Measurements from ENCODE around the gene RPL15. TPM values are rescaled to one million over a fixed set of nuclear protein-coding genes. Genes with fewer than 3 reads are reported as not detected.
A peak's percentile ranks its signal among the peaks of the same experiment; 100 is the strongest.

Gene RPL15
- total RNA-seq, 4 donors from 2014 or later: 1,370 to 1,628 (median 1,557) TPM

- Histone ChIP-seq H3K27me3 (no peaks in the 10 kb centered on the region), H3K36me3 (no peaks in the 10 kb centered on the region), H3K4me1 (peaks cover 61 to 68% of the 10 kb centered on the region in 2 donors), H3K4me3 (no peak overlapping the region), H3K9me3 (no peaks in the 10 kb centered on the region), H3K27ac (no peak overlapping the region)
- DNase-seq (no peak), ATAC-seq (no peak)
- intact Hi-C loops (cut with DNase I; ENCODE audit: low total_unique reads) (no loop called here), in situ Hi-C loops (cut with MboI; ENCODE audit: low sequenced_read_pairs in 4 of 4) (no loop called here)
- TF ChIP-seq POLR2A (IDR thresholded peaks at IDR 0.05) (no peak), CTCF (IDR thresholded peaks at IDR 0.05 in 4 of 5, conservative IDR thresholded peaks at IDR 0.05 in 1 of 5) (no peak)
Measured at GRCh38 chr3:23872330-23872729, 44.6 kb upstream of the RPL15 start.

- in situ Hi-C loops (cut with MboI; ENCODE audit: low sequenced_read_pairs in 4 of 4): no loop called here
- DNase-seq: peak in 1 of 2 donors; percentile 33
- peaks cover 60 to 62% of the 10 kb centered on the region in 2 donors for H3K4me1 ChIP-seq
- no peak overlapping the region for H3K4me3 ChIP-seq
- peak overlapping the region; percentile 20 to 56 (median 38) for H3K27ac ChIP-seq
- no peaks in the 10 kb centered on the region for H3K27me3 ChIP-seq
- H3K9me3 ChIP-seq: no peaks in the 10 kb centered on the region
- ATAC-seq: peak; percentile 78 to 79
- intact Hi-C loops (cut with DNase I; ENCODE audit: low total_unique reads): no loop called here
- no peak for TF ChIP-seq CTCF (IDR thresholded peaks at IDR 0.05 in 4 of 5, conservative IDR thresholded peaks at IDR 0.05 in 1 of 5)
- no peak for TF ChIP-seq POLR2A (IDR thresholded peaks at IDR 0.05)
- H3K36me3 ChIP-seq: no peaks in the 10 kb centered on the region
Measured at GRCh38 chr3:23873941-23874340, 43.0 kb upstream of the RPL15 start.

GRCh38 chr3:23874359-23875112 lies 42.4 kb upstream of the RPL15 start:
- TF ChIP-seq POLR2A (IDR thresholded peaks at IDR 0.05) (no peak), CTCF (IDR thresholded peaks at IDR 0.05 in 4 of 5, conservative IDR thresholded peaks at IDR 0.05 in 1 of 5) (no peak)
- ATAC-seq (peak; percentile 37 to 48), DNase-seq (no peak)
- Histone ChIP-seq H3K4me1 (peaks cover 61 to 64% of the 10 kb centered on the region in 2 donors), H3K4me3 (no peak overlapping the region), H3K9me3 (no peaks in the 10 kb centered on the region), H3K36me3 (no peaks in the 10 kb centered on the region), H3K27ac (peak overlapping the region; percentile 20 to 56 (median 38)), H3K27me3 (no peaks in the 10 kb centered on the region)
- in situ Hi-C loops (cut with MboI; ENCODE audit: low sequenced_read_pairs in 4 of 4) (loop anchor here in 2 of 4 donors (25.0 kb wide), 2 partner anchors 363 to 813 kb away; no protein-coding TSS in a partner anchor), intact Hi-C loops (cut with DNase I; ENCODE audit: low total_unique reads) (loop anchor here (5.0 kb wide), 1 partner anchor 32 kb away; no protein-coding TSS in a partner anchor)

GRCh38 chr3:23875113-23875725 lies 41.7 kb upstream of the RPL15 start:
- intact Hi-C loops (cut with DNase I; ENCODE audit: low total_unique reads) (loop anchor here (5.0 kb wide), 1 partner anchor 33 kb away; no protein-coding TSS in a partner anchor), in situ Hi-C loops (cut with MboI; ENCODE audit: low sequenced_read_pairs in 4 of 4) (loop anchor here in 2 of 4 donors (25.0 kb wide), 2 partner anchors 362 to 812 kb away; no protein-coding TSS in a partner anchor)
- no peak overlapping the region for H3K4me3 ChIP-seq
- DNase-seq (no peak), ATAC-seq (no peak)
- H3K36me3 ChIP-seq: no peaks in the 10 kb centered on the region
- H3K4me1 ChIP-seq: peaks cover 54 to 58% of the 10 kb centered on the region in 2 donors
- no peaks in the 10 kb centered on the region for H3K9me3 ChIP-seq
- TF ChIP-seq POLR2A (IDR thresholded peaks at IDR 0.05) (no peak), CTCF (IDR thresholded peaks at IDR 0.05 in 4 of 5, conservative IDR thresholded peaks at IDR 0.05 in 1 of 5) (no peak)
- no peak overlapping the region for H3K27ac ChIP-seq
- no peaks in the 10 kb centered on the region for H3K27me3 ChIP-seq
